Transverse colon (tissue), 4 donors: ENCODE data around the gene SEMA4A. TPM values are rescaled to one million over a fixed set of nuclear protein-coding genes. Genes with fewer than 3 reads are reported as not detected.
A peak's percentile ranks its signal among the peaks of the same experiment; 100 is the strongest.

Experiments used
- DNase-seq: peaks from one replicate; pipeline ENCODE4 v3.0.0-alpha.2; 2019
- H3K27ac ChIP-seq, 4 donors: fragments of 200-600 bp; sonication (generic); 2 replicates each; pipeline ENCODE4 v1.5.1; 2016 to 2018; ENCODE audit warnings: inconsistent platforms in 4 of 4
- H3K27me3 ChIP-seq: fragments of 200-600 bp; sonication (generic); 2 replicates; pipeline ENCODE4 v1.5.1; 2017; ENCODE audit warnings: inconsistent platforms
- H3K36me3 ChIP-seq, 4 donors: fragments of 200-600 bp; sonication (generic); 2 replicates each; pipeline ENCODE4 v1.5.1; 2017 to 2019; ENCODE audit warnings: inconsistent platforms in 4 of 4
- H3K4me1 ChIP-seq, 4 donors: fragments of 200-600 bp; sonication (generic); 2 replicates each; pipeline ENCODE4 v1.5.1; 2017 to 2020; ENCODE audit warnings: inconsistent platforms in 4 of 4
- H3K4me3 ChIP-seq, 4 donors: fragments of 200-600 bp; sonication (generic); 1 replicate in 1 of 4; 2 replicates in 3 of 4; pipeline versions ENCODE4 v1.5.1 to v1.6.1; 2017 to 2019; ENCODE audit warnings: inconsistent platforms in 4 of 4
- H3K9me3 ChIP-seq, 2 donors: fragments of 200-600 bp; sonication (generic); 2 replicates each; pipeline ENCODE4 v1.5.1; 2017 to 2019; ENCODE audit warnings: inconsistent platforms in 2 of 2
- EP300 ChIP-seq: sonication (generic); formaldehyde crosslinking; IDR thresholded peaks from one replicate; pipeline ENCODE4 v1.6.1; 2017; ENCODE audit warnings: antibody characterized with exemption, low read depth
- POLR2A ChIP-seq: fragments of 450-650 bp; IDR thresholded peaks from one replicate; pipeline ENCODE4 v1.6.1; 2016; ENCODE audit warnings: antibody characterized with exemption, mild to moderate bottlenecking, moderate library complexity
- POLR2AphosphoS5 ChIP-seq, 3 donors: sonication (generic); formaldehyde crosslinking; IDR thresholded peaks; one replicate each; pipeline ENCODE4 v1.6.1; 2016; ENCODE audit warnings: antibody characterized with exemption in 3 of 3
- WGBS, 2 donors: methylation state at CpG; one replicate each; pipeline ENCODE4 v1.1.5; 2018; ENCODE audit warnings: low coverage in 1 of 2; 5-methylcytosine and 5-hydroxymethylcytosine counted together
- in situ Hi-C, 4 donors: fragments of 200-750 bp; cut with MboI; loops; one replicate each; pipeline versions ENCODE4 v1.15.0 to v1.15.1; 2017; ENCODE audit warnings: low sequenced_read_pairs in 3 of 4, low pct_ligation_motif_present in 1 of 4, low pct_unique_long_range_greater_than_20kb in 1 of 4
- intact Hi-C: fragments of 100-400 bp; cut with DNase I; formaldehyde crosslinking; loops from one replicate; pipeline ENCODE4 v1.15.1; 2023; ENCODE audit warnings: low total_unique reads
- total RNA-seq, 4 donors: library from RNA; depleted of rRNA; stranded (reverse); fragments of >200 nt; gene quantifications; one replicate each; pipeline ENCODE4 v1.1.0, GENCODE V29; 2016
- TF ChIP-seq, protein P1 (sequence below), 5 experiments: fragments of 200-600 bp in 3 of 5; fragments of 450-650 bp in 2 of 5; sonication (generic) in 3 of 5; IDR thresholded peaks; 1 replicate in 2 of 5; 2 replicates in 3 of 5; pipeline ENCODE4 v1.5.1; 2016 to 2017; ENCODE audit warnings: antibody characterized with exemption in 5 of 5, inconsistent platforms in 3 of 5, mild to moderate bottlenecking in 2 of 5, moderate library complexity in 1 of 5

Gene SEMA4A
- total RNA-seq, 4 donors from 2014 or later = 2.6 to 6.0 (median 4.8) TPM; not detected in 1

DNA sequence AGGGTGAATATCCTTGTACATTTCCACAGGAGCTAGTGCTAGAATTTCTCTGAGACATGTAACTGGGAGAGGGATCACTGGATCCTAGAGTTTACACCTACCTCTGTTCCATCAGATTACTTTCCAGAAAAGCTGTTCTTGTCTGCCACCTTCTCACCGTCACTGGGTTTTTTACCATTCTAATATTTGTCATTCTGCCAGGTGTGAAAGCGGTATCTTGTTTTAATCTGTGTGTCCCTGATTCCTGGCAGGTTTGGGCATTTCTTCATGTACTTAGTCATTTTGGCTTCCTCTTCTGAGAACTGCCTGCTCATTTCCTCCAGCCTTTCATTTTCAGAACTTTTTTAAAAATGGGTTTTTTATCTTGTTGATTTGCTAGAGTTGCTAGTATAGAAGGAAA lies 64.5 kb downstream of the SEMA4A start:
- Histone ChIP-seq H3K4me3 (no peak overlapping the region), H3K4me1 (peaks cover 10 to 26% (median 20%) of the 10 kb centered on the region in 4 donors), H3K36me3 (peaks cover 0 to 18% (median 4%) of the 10 kb centered on the region in 4 donors), H3K27ac (peak overlapping the region in 3 of 4 donors; percentile 5 to 29 (median 5)), H3K27me3 (no peaks in the 10 kb centered on the region), H3K9me3 (no peaks in the 10 kb centered on the region)
- TF ChIP-seq POLR2A (no peak), POLR2AphosphoS5 (IDR thresholded peaks at IDR 0.05) (no peak), EP300 (no peak)
- TF ChIP-seq, protein P1, sequence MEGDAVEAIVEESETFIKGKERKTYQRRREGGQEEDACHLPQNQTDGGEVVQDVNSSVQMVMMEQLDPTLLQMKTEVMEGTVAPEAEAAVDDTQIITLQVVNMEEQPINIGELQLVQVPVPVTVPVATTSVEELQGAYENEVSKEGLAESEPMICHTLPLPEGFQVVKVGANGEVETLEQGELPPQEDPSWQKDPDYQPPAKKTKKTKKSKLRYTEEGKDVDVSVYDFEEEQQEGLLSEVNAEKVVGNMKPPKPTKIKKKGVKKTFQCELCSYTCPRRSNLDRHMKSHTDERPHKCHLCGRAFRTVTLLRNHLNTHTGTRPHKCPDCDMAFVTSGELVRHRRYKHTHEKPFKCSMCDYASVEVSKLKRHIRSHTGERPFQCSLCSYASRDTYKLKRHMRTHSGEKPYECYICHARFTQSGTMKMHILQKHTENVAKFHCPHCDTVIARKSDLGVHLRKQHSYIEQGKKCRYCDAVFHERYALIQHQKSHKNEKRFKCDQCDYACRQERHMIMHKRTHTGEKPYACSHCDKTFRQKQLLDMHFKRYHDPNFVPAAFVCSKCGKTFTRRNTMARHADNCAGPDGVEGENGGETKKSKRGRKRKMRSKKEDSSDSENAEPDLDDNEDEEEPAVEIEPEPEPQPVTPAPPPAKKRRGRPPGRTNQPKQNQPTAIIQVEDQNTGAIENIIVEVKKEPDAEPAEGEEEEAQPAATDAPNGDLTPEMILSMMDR (IDR thresholded peaks at IDR 0.05) = no peak
- DNase-seq = no peak
- in situ Hi-C loops = loop anchor here in 1 of 4 donors (25.0 kb wide), 1 partner anchor 131 kb away; the partner anchor contains the start of gene MEX3A
- intact Hi-C loops = no loop called here
- 64 to 67% methylated on average over 1 to 2 of the region's 2 CpGs for WGBS, 2 donors

DNA sequence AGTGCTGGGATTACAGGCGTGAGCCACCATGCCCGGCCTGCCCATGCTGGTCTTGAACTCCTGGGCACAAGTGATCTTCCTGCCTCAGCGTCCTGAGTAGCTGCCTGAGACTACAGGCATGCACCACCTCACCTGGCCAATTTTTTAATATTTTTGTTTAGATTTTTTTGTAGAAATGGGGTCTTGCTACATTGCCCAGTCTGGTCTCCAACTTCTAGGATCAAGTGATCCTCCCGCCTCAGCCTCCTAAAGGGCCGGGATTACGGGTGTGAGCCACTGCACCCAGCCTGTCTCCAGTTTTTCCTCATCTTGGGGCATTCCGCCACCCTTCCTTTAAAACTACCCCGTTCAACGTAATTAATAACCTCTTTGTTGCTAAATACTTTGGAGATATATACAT lies 66.8 kb downstream of the SEMA4A start:
- peaks cover 0 to 25% (median 4%) of the 10 kb centered on the region in 4 donors for H3K36me3 ChIP-seq
- H3K9me3 ChIP-seq = no peaks in the 10 kb centered on the region
- no peak overlapping the region for H3K4me3 ChIP-seq
- TF ChIP-seq, protein P1 (IDR thresholded peaks at IDR 0.05) = no peak
- TF ChIP-seq POLR2AphosphoS5 (IDR thresholded peaks at IDR 0.05) = no peak
- no peak for TF ChIP-seq EP300
- no peak for TF ChIP-seq POLR2A
- intact Hi-C loops (no loop called here), in situ Hi-C loops (loop anchor here in 3 of 4 donors (5.0 to 25.0 kb wide), 4 partner anchors 73 to 133 kb away; partner anchors contain the start of gene MEX3A (in 1 of the 3))
- H3K27ac ChIP-seq = no peak overlapping the region
- H3K27me3 ChIP-seq = no peaks in the 10 kb centered on the region
- H3K4me1 ChIP-seq = peaks cover 2 to 13% (median 8%) of the 10 kb centered on the region in 4 donors
- WGBS, 2 donors = 93 to 97% methylated on average over 5 to 9 of the region's 9 CpGs
- no peak for DNase-seq

DNA sequence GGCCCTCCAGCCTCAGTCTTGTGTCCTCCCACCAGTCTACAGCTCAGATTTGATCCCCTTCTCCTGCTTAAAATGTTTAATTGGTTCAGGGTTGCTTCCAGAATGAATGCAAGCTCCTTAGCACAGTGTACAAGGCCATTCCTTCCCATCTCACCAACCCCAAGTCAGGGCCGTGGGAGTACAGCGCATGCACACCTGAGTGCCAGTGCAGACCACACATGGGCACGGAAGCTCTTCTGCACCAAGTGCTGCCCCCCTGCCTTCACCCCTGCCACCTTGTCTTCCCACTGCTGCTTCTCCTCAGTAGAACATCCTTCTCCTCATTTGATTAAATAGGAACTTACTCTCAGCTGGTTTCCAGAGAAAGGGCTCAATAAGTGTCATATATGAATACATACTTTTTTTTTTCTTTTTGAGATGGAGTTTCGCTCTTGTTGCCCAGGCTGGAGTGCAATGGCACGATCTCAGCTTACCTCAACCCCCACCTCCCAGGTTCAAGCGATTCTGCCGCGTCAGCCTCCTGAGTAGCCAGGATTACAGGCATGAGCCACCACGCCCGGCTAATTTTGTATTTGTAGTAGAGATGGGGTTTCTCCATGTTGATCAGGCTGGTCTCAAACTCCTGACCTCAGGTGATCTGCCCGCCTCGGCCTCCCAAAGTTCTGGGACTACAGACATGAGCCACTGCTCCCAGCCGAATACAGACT lies 68.8 kb downstream of the SEMA4A start:
- 91% methylated on average over 13 of the region's 13 CpGs; no CpG with 5 or more reads in 1 of the 2 donors for WGBS, 2 donors
- Histone ChIP-seq H3K9me3 (no peaks in the 10 kb centered on the region), H3K27me3 (no peaks in the 10 kb centered on the region), H3K4me3 (no peak overlapping the region), H3K36me3 (peaks cover 0 to 30% (median 4%) of the 10 kb centered on the region in 4 donors), H3K4me1 (peaks cover 3 to 18% (median 10%) of the 10 kb centered on the region in 4 donors), H3K27ac (no peak overlapping the region)
- in situ Hi-C loops = loop anchor here in 3 of 4 donors (5.0 to 25.0 kb wide), 4 partner anchors 75 to 135 kb away; partner anchors contain the start of gene MEX3A (in 1 of the 3)
- intact Hi-C loops = no loop called here
- no peak for DNase-seq
- TF ChIP-seq POLR2AphosphoS5 (IDR thresholded peaks at IDR 0.05) (no peak), EP300 (no peak), POLR2A (no peak)
- TF ChIP-seq, protein P1 (IDR thresholded peaks at IDR 0.05) = no peak

GRCh38 chr1:156225677-156226014 lies 72.3 kb downstream of the SEMA4A start:
- in situ Hi-C loops (loop anchor here in 3 of 4 donors (5.0 to 10.0 kb wide), 3 partner anchors 78 to 133 kb away; no protein-coding TSS in a partner anchor), intact Hi-C loops (loop anchor here (2.0 kb wide), 2 partner anchors 79 to 135 kb away; no protein-coding TSS in a partner anchor)
- Histone ChIP-seq H3K4me3 (no peak overlapping the region), H3K9me3 (no peaks in the 10 kb centered on the region), H3K36me3 (peaks cover 0 to 30% (median 4%) of the 10 kb centered on the region in 4 donors), H3K4me1 (peaks cover 0 to 10% (median 4%) of the 10 kb centered on the region in 4 donors), H3K27me3 (no peaks in the 10 kb centered on the region), H3K27ac (peak overlapping the region; percentile 15 to 47 (median 34))
- WGBS, 2 donors = 13% methylated on average over 2 of the region's 2 CpGs; no CpG with 5 or more reads in 1 of the 2 donors
- no peak for DNase-seq
- TF ChIP-seq, protein P1 (IDR thresholded peaks at IDR 0.05) = peak in 3 of 5 experiments; percentile 5 to 21 (median 7)
- TF ChIP-seq POLR2AphosphoS5 (IDR thresholded peaks at IDR 0.05) (no peak), POLR2A (no peak)
